Liver (tissue), 9 donors: ENCODE data around the gene FARS2. TPM values are rescaled to one million over a fixed set of nuclear protein-coding genes. Genes with fewer than 3 reads are reported as not detected.

Experiments
- DNase-seq: peaks from one replicate; pipeline ENCODE4 v3.0.0-alpha.2; 2017; ENCODE audit warnings: low spot score
- H3K27ac ChIP-seq, 2 donors: one replicate each; pipeline ENCODE4 v1.7.0; 2013; ENCODE audit warnings: inconsistent platforms in 2 of 2, low read length in 2 of 2, control low read depth in 1 of 2, low read depth in 1 of 2, mild to moderate bottlenecking in 1 of 2
- H3K27me3 ChIP-seq, 4 donors: one replicate each; pipeline versions ENCODE4 v1.6.1 to v1.7.0; 2013; ENCODE audit warnings: low read length in 3 of 4, inconsistent platforms in 1 of 4, mild to moderate bottlenecking in 1 of 4, moderate library complexity in 1 of 4; ENCODE audit not compliant: control insufficient read depth in 4 of 4, insufficient read depth in 4 of 4
- H3K36me3 ChIP-seq, 4 donors: one replicate each; pipeline versions ENCODE4 v1.6.1 to v1.7.0; 2013; ENCODE audit warnings: low read length in 3 of 4, mild to moderate bottlenecking in 3 of 4, low read depth in 1 of 4, moderate library complexity in 1 of 4; ENCODE audit not compliant: control insufficient read depth in 4 of 4, insufficient read depth in 3 of 4
- H3K4me1 ChIP-seq, 4 donors: one replicate each; pipeline versions ENCODE4 v1.6.1 to v1.7.0; 2013; ENCODE audit warnings: low read length in 3 of 4, mild to moderate bottlenecking in 3 of 4, moderate library complexity in 1 of 4; ENCODE audit not compliant: control insufficient read depth in 4 of 4, insufficient read depth in 4 of 4
- H3K4me3 ChIP-seq, 3 donors: one replicate each; pipeline versions ENCODE4 v1.6.1 to v1.7.0; 2013; ENCODE audit warnings: low read length in 3 of 3, control low read depth in 1 of 3, low read depth in 1 of 3, mild to moderate bottlenecking in 1 of 3
- H3K9ac ChIP-seq, 2 donors: one replicate each; pipeline ENCODE4 v1.7.0; 2013; ENCODE audit warnings: low read length in 2 of 2, mild to moderate bottlenecking in 2 of 2, moderate library complexity in 2 of 2, control low read depth in 1 of 2, low read depth in 1 of 2
- H3K9me3 ChIP-seq, 4 donors: one replicate each; pipeline versions ENCODE4 v1.6.1 to v1.7.0; 2013; ENCODE audit warnings: low read length in 3 of 4; ENCODE audit not compliant: control insufficient read depth in 4 of 4
- EGR1 ChIP-seq, 2 donors: IDR thresholded peaks; 2 replicates each; pipeline ENCODE4 v1.6.1; 2016 to 2018; ENCODE audit warnings: antibody characterized with exemption in 2 of 2, low read depth in 2 of 2
- FOXA2 ChIP-seq: IDR thresholded peaks from 2 replicates; pipeline ENCODE4 v1.6.1; 2016; ENCODE audit warnings: antibody characterized with exemption
- GABPA ChIP-seq, 2 donors: IDR thresholded peaks in 1 of 2; conservative IDR thresholded peaks in 1 of 2; 2 replicates each; pipeline ENCODE4 v1.6.1; 2016; ENCODE audit warnings: antibody characterized with exemption in 2 of 2, mild to moderate bottlenecking in 1 of 2, moderate library complexity in 1 of 2
- HNF4A ChIP-seq, 2 donors: conservative IDR thresholded peaks; 2 replicates each; pipeline ENCODE4 v1.6.1; 2016; ENCODE audit warnings: antibody characterized with exemption in 2 of 2, mild to moderate bottlenecking in 2 of 2
- JUND ChIP-seq, 2 donors: IDR thresholded peaks; 2 replicates each; pipeline ENCODE4 v1.6.1; 2016; ENCODE audit warnings: antibody characterized with exemption in 2 of 2
- REST ChIP-seq: IDR thresholded peaks from 2 replicates; pipeline ENCODE4 v1.6.1; 2016; ENCODE audit warnings: antibody characterized with exemption, mild to moderate bottlenecking
- RXRA ChIP-seq, 2 donors: IDR thresholded peaks; 2 replicates each; pipeline ENCODE4 v1.6.1; 2017 to 2018; ENCODE audit warnings: antibody characterized with exemption in 2 of 2, mild to moderate bottlenecking in 1 of 2
- ZBTB33 ChIP-seq: IDR thresholded peaks from 2 replicates; pipeline ENCODE4 v1.6.1; 2016; ENCODE audit warnings: antibody characterized with exemption
- WGBS: extraction: QIAGEN DNeasy Blood & Tissue Kit; methylation state at CpG from one replicate; pipeline ENCODE4 v1.1.7; 2013; 5-methylcytosine and 5-hydroxymethylcytosine counted together
- polyA plus RNA-seq, 2 donors: library from polyadenylated mRNA; stranded (reverse) in 1 of 2; unstranded in 1 of 2; fragments of 200-250 nt in 1 of 2; fragments of >200 nt in 1 of 2; fragmentation: Nextera tagmentation in 1 of 2; extraction: Ambion mirVana in 1 of 2; gene quantifications; one replicate each; pipeline versions ENCODE4 v1.2.1 to v1.2.3, GENCODE V29; 2013 to 2015
- total RNA-seq, 2 donors: library from RNA; depleted of rRNA; stranded (reverse); fragments of >200 nt; gene quantifications; one replicate each; pipeline ENCODE4 v1.2.3, GENCODE V29; 2014
- TF ChIP-seq, protein P1 (sequence below): fragments of 150-350 bp; IDR thresholded peaks from 2 replicates; pipeline ENCODE4 v1.5.1; 2017; ENCODE audit warnings: improper control_type of control experiment, low read depth, low read length; ENCODE audit not compliant: missing input control
- donor health status: healthy.
- donor health status: healthy.
- donor health status: healthy.
- donor health status: healthy.
- donor health status: healthy.

The FARS2 gene
- total and polyA plus RNA-seq, 4 donors = 7.8 to 25.9 (median 11.2) TPM

- 89% methylated on average over 19 of the region's 19 CpGs for WGBS
- Histone ChIP-seq H3K27me3 (no peaks in the 10 kb centered on the region), H3K9me3 (no peaks in the 10 kb centered on the region), H3K4me3 (no peak overlapping the region), H3K9ac (no peak overlapping the region), H3K27ac (no peak overlapping the region), H3K4me1 (no peaks in the 10 kb centered on the region), H3K36me3 (no peaks in the 10 kb centered on the region)
- TF ChIP-seq HNF4A (conservative IDR thresholded peaks at IDR 0.05) (no peak), ZBTB33 (no peak)
- no peak for DNase-seq
These were observed 522.3 kb downstream of the FARS2 start for GRCh38 chr6:5783584-5784089.

DNA sequence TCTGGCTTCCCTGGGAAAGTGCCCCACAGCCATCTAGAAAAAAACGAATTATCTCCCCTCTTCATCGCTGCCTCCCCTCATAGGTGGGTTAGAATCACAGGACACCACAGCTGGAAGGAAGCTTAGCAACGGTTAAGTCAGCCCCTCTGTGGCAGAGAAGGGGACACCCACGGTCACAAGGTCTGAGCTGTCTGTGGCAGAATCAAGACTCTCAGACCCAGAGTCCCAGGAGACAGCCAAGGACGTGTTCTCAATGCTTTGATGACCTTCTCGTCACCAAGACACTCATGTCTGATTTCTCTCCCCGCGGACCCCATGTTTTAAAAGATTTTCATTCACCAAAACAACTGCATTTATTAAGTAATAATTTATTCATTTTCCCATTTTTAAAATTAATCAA lies 523.9 kb downstream of the FARS2 start:
- H3K36me3 ChIP-seq = no peaks in the 10 kb centered on the region
- WGBS = 87% methylated on average over 8 of the region's 8 CpGs
- H3K9me3 ChIP-seq = no peaks in the 10 kb centered on the region
- no peak overlapping the region for H3K9ac ChIP-seq
- TF ChIP-seq EGR1 (IDR thresholded peaks at IDR 0.05; ENCODE audit: low read depth in 2 of 2) (no peak), JUND (IDR thresholded peaks at IDR 0.05) (no peak), REST (no peak), GABPA (IDR thresholded peaks at IDR 0.05 in 1 of 2, conservative IDR thresholded peaks at IDR 0.05 in 1 of 2) (no peak), FOXA2 (no peak), HNF4A (conservative IDR thresholded peaks at IDR 0.05) (no peak), RXRA (IDR thresholded peaks at IDR 0.05) (no peak), ZBTB33 (no peak)
- TF ChIP-seq, protein P1, sequence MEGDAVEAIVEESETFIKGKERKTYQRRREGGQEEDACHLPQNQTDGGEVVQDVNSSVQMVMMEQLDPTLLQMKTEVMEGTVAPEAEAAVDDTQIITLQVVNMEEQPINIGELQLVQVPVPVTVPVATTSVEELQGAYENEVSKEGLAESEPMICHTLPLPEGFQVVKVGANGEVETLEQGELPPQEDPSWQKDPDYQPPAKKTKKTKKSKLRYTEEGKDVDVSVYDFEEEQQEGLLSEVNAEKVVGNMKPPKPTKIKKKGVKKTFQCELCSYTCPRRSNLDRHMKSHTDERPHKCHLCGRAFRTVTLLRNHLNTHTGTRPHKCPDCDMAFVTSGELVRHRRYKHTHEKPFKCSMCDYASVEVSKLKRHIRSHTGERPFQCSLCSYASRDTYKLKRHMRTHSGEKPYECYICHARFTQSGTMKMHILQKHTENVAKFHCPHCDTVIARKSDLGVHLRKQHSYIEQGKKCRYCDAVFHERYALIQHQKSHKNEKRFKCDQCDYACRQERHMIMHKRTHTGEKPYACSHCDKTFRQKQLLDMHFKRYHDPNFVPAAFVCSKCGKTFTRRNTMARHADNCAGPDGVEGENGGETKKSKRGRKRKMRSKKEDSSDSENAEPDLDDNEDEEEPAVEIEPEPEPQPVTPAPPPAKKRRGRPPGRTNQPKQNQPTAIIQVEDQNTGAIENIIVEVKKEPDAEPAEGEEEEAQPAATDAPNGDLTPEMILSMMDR = no peak
- no peaks in the 10 kb centered on the region for H3K4me1 ChIP-seq
- no peak for DNase-seq
- no peak overlapping the region for H3K4me3 ChIP-seq
- H3K27ac ChIP-seq = no peak overlapping the region
- H3K27me3 ChIP-seq = no peaks in the 10 kb centered on the region
